HepG2 (cell line): ENCODE results near the gene KLRC4. TPM values are rescaled to one million over a fixed set of nuclear protein-coding genes. Genes with fewer than 3 reads are reported as not detected.

Experiments used
- ATF5 ChIP-seq: sonication (generic); formaldehyde crosslinking; IDR thresholded peaks from 2 replicates; pipeline ENCODE4 v1.4.0; 2020; ENCODE audit warnings: mild to moderate bottlenecking, low read depth, missing genetic modification reagents
- ATF7-NPFF ChIP-seq: sonication (generic); formaldehyde crosslinking; IDR thresholded peaks from 2 replicates; pipeline ENCODE4 v1.8.1; 2023; ENCODE audit warnings: mild to moderate bottlenecking, low read depth, missing genetic modification reagents, moderate library complexity
- CBX5 ChIP-seq: sonication (generic); formaldehyde crosslinking; IDR thresholded peaks from 2 replicates; pipeline ENCODE4 v1.4.0; 2020; ENCODE audit warnings: missing genetic modification reagents, borderline replicate concordance
- CERS6 ChIP-seq: sonication (generic); formaldehyde crosslinking; IDR thresholded peaks from 2 replicates; pipeline ENCODE4 v1.5.0; 2020; ENCODE audit warnings: missing genetic modification reagents
- FOSL1 ChIP-seq: sonication (generic); formaldehyde crosslinking; IDR thresholded peaks from 2 replicates; pipeline ENCODE4 v1.9.0; 2021; ENCODE audit warnings: missing genetic modification reagents, borderline replicate concordance
- FOXO4 ChIP-seq: sonication (generic); formaldehyde crosslinking; conservative IDR thresholded peaks from 2 replicates; pipeline ENCODE4 v1.8.1; 2023; ENCODE audit warnings: missing genetic modification reagents
- HDAC6 ChIP-seq: fragments of 200-600 bp; sonication (generic); IDR thresholded peaks from 2 replicates; pipeline ENCODE4 v1.7.0; 2017; ENCODE audit warnings: mild to moderate bottlenecking, antibody characterized with exemption, low read length, low read depth
- LCORL ChIP-seq, 2 experiments: fragments of 450-650 bp in 1 of 2; sonication (generic) in 1 of 2; formaldehyde crosslinking in 1 of 2; IDR thresholded peaks; 2 replicates each; pipeline versions ENCODE4 v1.5.0 to v1.6.1; 2017 to 2020; ENCODE audit warnings: antibody characterized with exemption in 1 of 2, missing genetic modification reagents in 1 of 2
- NCOA1 ChIP-seq: sonication (generic); formaldehyde crosslinking; IDR thresholded peaks from 2 replicates; pipeline ENCODE4 v1.9.0; 2021; ENCODE audit warnings: missing genetic modification reagents
- PHF21A ChIP-seq: sonication (generic); formaldehyde crosslinking; IDR thresholded peaks from 2 replicates; pipeline ENCODE4 v1.5.0; 2020; ENCODE audit warnings: mild to moderate bottlenecking, missing genetic modification reagents
- POLR2G ChIP-seq: fragments of 200-400 bp; formaldehyde crosslinking; IDR thresholded peaks from 2 replicates; pipeline ENCODE4 v1.6.1; 2018; ENCODE audit warnings: mild to moderate bottlenecking, low read depth, low read length, moderate library complexity
- RAD21 ChIP-seq: fragments of 450-650 bp; formaldehyde crosslinking; IDR thresholded peaks from 2 replicates; pipeline ENCODE4 v1.5.0; 2020; ENCODE audit warnings: mild to moderate bottlenecking
- SAP130 ChIP-seq: IDR thresholded peaks from 2 replicates; pipeline ENCODE4 v1.6.1; 2016; ENCODE audit warnings: low read depth
- ZBTB34 ChIP-seq: sonication (generic); formaldehyde crosslinking; IDR thresholded peaks from 2 replicates; pipeline ENCODE4 v1.8.0; 2022; ENCODE audit warnings: mild to moderate bottlenecking, missing genetic modification reagents
- ZKSCAN8 ChIP-seq: IDR thresholded peaks from 2 replicates; pipeline ENCODE4 v1.6.1; 2016; ENCODE audit warnings: borderline replicate concordance, missing genetic modification reagents, missing compliant biosample characterization
- ZNF232 ChIP-seq: sonication (generic); formaldehyde crosslinking; IDR thresholded peaks from 2 replicates; pipeline ENCODE4 v1.4.0; 2020; ENCODE audit warnings: missing genetic modification reagents, borderline replicate concordance
- ZNF275 ChIP-seq: sonication (generic); formaldehyde crosslinking; IDR thresholded peaks from 2 replicates; pipeline ENCODE4 v1.8.0; 2022; ENCODE audit warnings: missing genetic modification reagents, mild to moderate bottlenecking, inconsistent platforms, borderline replicate concordance
- ZNF281 ChIP-seq: sonication (generic); formaldehyde crosslinking; IDR thresholded peaks from 2 replicates; pipeline ENCODE4 v1.4.0; 2020; ENCODE audit warnings: missing genetic modification reagents, borderline replicate concordance
- ZNF337 ChIP-seq: sonication (generic); formaldehyde crosslinking; IDR thresholded peaks from 2 replicates; pipeline ENCODE4 v1.5.1; 2020; ENCODE audit warnings: missing genetic modification reagents, low read depth, mild to moderate bottlenecking, borderline replicate concordance
- ZNF7 ChIP-seq: IDR thresholded peaks from 2 replicates; pipeline ENCODE4 v1.6.1; 2016; ENCODE audit warnings: missing biosample characterization, missing genetic modification reagents
- ZSCAN29 ChIP-seq: sonication (generic); formaldehyde crosslinking; conservative IDR thresholded peaks from 2 replicates; pipeline ENCODE4 v1.4.0; 2020; ENCODE audit warnings: mild to moderate bottlenecking, missing genetic modification reagents
- polyA plus RNA-seq, 8 experiments: library from polyadenylated mRNA; depleted of rRNA in 3 of 8; stranded (reverse) in 7 of 8; unstranded in 1 of 8; fragments of >200 nt; fragmentation: Illumina TruSeq in 4 of 8; extraction: Trizol in 4 of 8; gene quantifications; 2 replicates each; pipeline versions ENCODE4 v1.2.1 to v1.2.3, GENCODE V29; 2011 to 2016; ENCODE audit warnings: low read depth in 4 of 8, missing spikeins in 1 of 8, mixed read lengths in 1 of 8; ENCODE audit not compliant: insufficient read depth in 1 of 8
- total RNA-seq, 5 experiments: library from RNA; depleted of rRNA; stranded (reverse); fragments of >200 nt; fragmentation: Illumina TruSeq; extraction: Trizol; gene quantifications; 2 replicates each; pipeline ENCODE4 v1.2.3, GENCODE V29; 2016; ENCODE audit warnings: low read depth in 1 of 5

The KLRC4 gene
- total and polyA plus RNA-seq, 2 of the 13 experiments (the other 11 are each of a cell fraction or from before 2014, with no cell fraction given) = 0.09 TPM; not detected in 1

- TF ChIP-seq CERS6 (no peak), ZSCAN29 (CRISPR knock-in tag) (no peak), ATF7-NPFF (CRISPR knock-in tag) (no peak), ZNF232 (CRISPR knock-in tag) (no peak), LCORL (IDR thresholded peaks at IDR 0.05) (no peak), LCORL (CRISPR knock-in tag; IDR thresholded peaks at IDR 0.05) (peak; percentile 59; the same call in 1 of the 2 replicates), ZKSCAN8 (CRISPR knock-in tag) (no peak), ZBTB34 (no peak), ATF5 (CRISPR knock-in tag) (no peak), RAD21 (CRISPR knock-in tag) (no peak), HDAC6 (no peak), ZNF337 (CRISPR knock-in tag) (no peak), ZNF281 (CRISPR knock-in tag) (no peak), FOSL1 (CRISPR knock-in tag) (no peak), ZNF275 (CRISPR knock-in tag) (no peak), PHF21A (CRISPR knock-in tag) (peak; percentile 45; the same call in 1 of the 2 replicates), CBX5 (CRISPR knock-in tag) (no peak), ZNF7 (CRISPR knock-in tag) (no peak), FOXO4 (CRISPR knock-in tag) (no peak), NCOA1 (no peak), SAP130 (CRISPR knock-in tag) (peak; percentile 73), POLR2G (no peak)
Observed at GRCh38 chr12:10395390-10395998, 14.1 kb downstream of the KLRC4 start (continued).
